Thoracic aorta (tissue), 2 donors: ENCODE results near the gene PCDH7. TPM values are rescaled to one million over a fixed set of nuclear protein-coding genes. Genes with fewer than 3 reads are reported as not detected.

Experiments used
- ATAC-seq: fragments of 150-250 bp; one replicate; pipeline ENCODE4 v1.8.0; 2017; ENCODE audit warnings: low read depth; ENCODE audit not compliant: insufficient number of reproducible peaks, low FRiP score
- DNase-seq: peaks from one replicate; pipeline ENCODE4 v3.0.0-alpha.2; 2020; ENCODE audit warnings: low spot score
- H3K27ac ChIP-seq, 2 donors: fragments of 200-600 bp; sonication (generic); 1 replicate in 1 of 2; 2 replicates in 1 of 2; pipeline ENCODE4 v1.5.1; 2016; ENCODE audit warnings: mild to moderate bottlenecking in 2 of 2, moderate library complexity in 2 of 2
- H3K27me3 ChIP-seq: fragments of 200-600 bp; sonication (generic); replicated peaks from 2 replicates; pipeline ENCODE4 v1.6.0; 2016; ENCODE audit warnings: mild to moderate bottlenecking; ENCODE audit not compliant: insufficient read depth
- H3K36me3 ChIP-seq: fragments of 200-600 bp; sonication (generic); one replicate; pipeline ENCODE4 v1.5.1; 2016
- H3K4me1 ChIP-seq, 2 donors: fragments of 200-600 bp; sonication (generic); 1 replicate in 1 of 2; 2 replicates in 1 of 2; pipeline versions ENCODE4 v1.5.1 to v1.6.0; 2016; ENCODE audit warnings: low read depth in 2 of 2, mild to moderate bottlenecking in 1 of 2; ENCODE audit not compliant: control insufficient read depth in 1 of 2
- H3K4me3 ChIP-seq: fragments of 200-600 bp; sonication (generic); 2 replicates; pipeline ENCODE4 v1.5.1; 2016; ENCODE audit warnings: mild to moderate bottlenecking
- H3K9me3 ChIP-seq: fragments of 200-600 bp; sonication (generic); 2 replicates; pipeline ENCODE4 v1.5.1; 2016
- total RNA-seq, 2 donors: library from RNA; depleted of rRNA; stranded (reverse); fragments of >200 nt; gene quantifications; one replicate each; pipeline versions ENCODE4 v1.1.0 to v1.2.3, GENCODE V29; 2016
- TF ChIP-seq, protein P1 (sequence below): fragments of 200-600 bp; sonication (generic); IDR thresholded peaks from one replicate; pipeline ENCODE4 v1.5.1; 2019; ENCODE audit warnings: antibody characterized with exemption

PCDH7 gene
- total RNA-seq, 2 donors from 2014 or later = 331 to 435 TPM

DNA sequence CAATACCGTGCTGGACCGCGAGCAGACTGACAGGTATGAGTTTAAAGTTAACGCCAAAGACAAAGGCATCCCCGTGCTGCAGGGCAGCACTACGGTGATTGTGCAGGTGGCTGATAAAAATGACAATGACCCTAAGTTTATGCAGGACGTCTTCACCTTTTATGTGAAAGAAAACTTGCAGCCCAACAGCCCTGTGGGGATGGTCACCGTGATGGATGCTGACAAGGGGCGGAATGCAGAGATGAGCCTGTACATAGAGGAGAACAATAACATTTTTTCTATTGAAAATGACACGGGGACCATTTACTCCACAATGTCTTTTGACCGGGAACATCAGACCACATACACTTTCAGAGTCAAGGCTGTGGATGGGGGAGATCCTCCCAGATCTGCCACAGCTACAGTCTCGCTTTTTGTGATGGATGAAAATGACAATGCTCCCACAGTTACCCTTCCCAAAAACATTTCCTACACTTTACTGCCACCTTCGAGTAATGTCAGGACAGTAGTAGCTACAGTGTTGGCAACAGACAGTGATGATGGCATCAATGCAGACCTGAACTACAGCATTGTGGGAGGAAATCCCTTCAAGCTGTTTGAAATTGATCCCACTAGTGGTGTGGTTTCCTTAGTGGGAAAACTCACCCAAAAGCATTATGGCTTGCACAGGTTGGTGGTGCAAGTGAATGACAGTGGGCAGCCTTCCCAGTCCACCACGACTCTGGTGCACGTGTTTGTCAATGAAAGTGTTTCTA lies 3.2 kb downstream of the PCDH7 start:
- Histone ChIP-seq H3K4me1 (peaks cover 0 to 2% of the 10 kb centered on the region in 2 donors), H3K9me3 (no peaks in the 10 kb centered on the region), H3K4me3 (peak overlapping the region; percentile 83), H3K27ac (peak overlapping the region; percentile 72 to 96), H3K36me3 (no peaks in the 10 kb centered on the region), H3K27me3 (no peaks in the 10 kb centered on the region)
- no peak for ATAC-seq
- DNase-seq = no peak
- TF ChIP-seq, protein P1, sequence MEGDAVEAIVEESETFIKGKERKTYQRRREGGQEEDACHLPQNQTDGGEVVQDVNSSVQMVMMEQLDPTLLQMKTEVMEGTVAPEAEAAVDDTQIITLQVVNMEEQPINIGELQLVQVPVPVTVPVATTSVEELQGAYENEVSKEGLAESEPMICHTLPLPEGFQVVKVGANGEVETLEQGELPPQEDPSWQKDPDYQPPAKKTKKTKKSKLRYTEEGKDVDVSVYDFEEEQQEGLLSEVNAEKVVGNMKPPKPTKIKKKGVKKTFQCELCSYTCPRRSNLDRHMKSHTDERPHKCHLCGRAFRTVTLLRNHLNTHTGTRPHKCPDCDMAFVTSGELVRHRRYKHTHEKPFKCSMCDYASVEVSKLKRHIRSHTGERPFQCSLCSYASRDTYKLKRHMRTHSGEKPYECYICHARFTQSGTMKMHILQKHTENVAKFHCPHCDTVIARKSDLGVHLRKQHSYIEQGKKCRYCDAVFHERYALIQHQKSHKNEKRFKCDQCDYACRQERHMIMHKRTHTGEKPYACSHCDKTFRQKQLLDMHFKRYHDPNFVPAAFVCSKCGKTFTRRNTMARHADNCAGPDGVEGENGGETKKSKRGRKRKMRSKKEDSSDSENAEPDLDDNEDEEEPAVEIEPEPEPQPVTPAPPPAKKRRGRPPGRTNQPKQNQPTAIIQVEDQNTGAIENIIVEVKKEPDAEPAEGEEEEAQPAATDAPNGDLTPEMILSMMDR = no peak

DNA sequence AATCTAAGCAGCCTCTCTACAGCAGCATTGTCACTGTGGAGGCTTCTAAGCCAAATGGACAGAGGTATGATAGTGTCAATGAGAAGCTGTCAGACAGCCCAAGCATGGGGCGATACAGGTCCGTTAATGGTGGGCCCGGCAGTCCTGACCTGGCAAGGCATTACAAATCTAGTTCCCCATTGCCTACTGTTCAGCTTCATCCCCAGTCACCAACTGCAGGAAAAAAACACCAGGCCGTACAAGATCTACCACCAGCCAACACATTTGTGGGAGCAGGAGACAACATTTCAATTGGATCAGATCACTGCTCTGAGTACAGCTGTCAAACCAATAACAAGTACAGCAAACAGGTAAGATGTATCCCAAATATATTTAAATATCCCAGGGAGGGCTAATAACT lies 4.1 kb downstream of the PCDH7 start:
- Histone ChIP-seq H3K27ac (peak overlapping the region; percentile 72 to 96), H3K4me1 (peaks cover 5 to 11% of the 10 kb centered on the region in 2 donors), H3K4me3 (peak overlapping the region; percentile 83), H3K36me3 (no peaks in the 10 kb centered on the region), H3K9me3 (no peaks in the 10 kb centered on the region), H3K27me3 (no peaks in the 10 kb centered on the region)
- TF ChIP-seq, protein P1 = no peak
- ATAC-seq (no peak), DNase-seq (no peak)

DNA sequence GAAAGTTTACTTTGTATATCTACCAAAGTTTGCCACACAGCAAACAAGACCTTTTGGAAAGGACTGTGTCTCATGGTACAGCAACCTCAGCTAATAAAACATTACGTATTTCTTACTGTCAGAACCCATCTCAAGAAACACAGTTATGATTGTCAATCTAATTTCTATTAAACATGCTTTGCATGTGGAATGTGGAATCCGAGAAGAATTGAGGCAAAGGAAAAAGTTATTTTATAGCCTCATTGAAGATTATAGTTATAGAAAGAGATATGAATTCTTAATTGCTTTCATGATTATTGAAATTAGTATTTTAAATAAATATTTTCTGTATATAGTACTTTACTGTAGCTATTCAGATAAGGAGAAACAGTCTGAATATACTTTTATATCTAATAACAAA lies 5.4 kb downstream of the PCDH7 start:
- Histone ChIP-seq H3K36me3 (no peaks in the 10 kb centered on the region), H3K4me3 (peak overlapping the region; percentile 83), H3K9me3 (no peaks in the 10 kb centered on the region), H3K27ac (peak overlapping the region in 1 of 2 donors; percentile 10), H3K4me1 (peaks cover 8 to 14% of the 10 kb centered on the region in 2 donors), H3K27me3 (no peaks in the 10 kb centered on the region)
- no peak for ATAC-seq
- TF ChIP-seq, protein P1 = no peak
- DNase-seq = no peak

DNA sequence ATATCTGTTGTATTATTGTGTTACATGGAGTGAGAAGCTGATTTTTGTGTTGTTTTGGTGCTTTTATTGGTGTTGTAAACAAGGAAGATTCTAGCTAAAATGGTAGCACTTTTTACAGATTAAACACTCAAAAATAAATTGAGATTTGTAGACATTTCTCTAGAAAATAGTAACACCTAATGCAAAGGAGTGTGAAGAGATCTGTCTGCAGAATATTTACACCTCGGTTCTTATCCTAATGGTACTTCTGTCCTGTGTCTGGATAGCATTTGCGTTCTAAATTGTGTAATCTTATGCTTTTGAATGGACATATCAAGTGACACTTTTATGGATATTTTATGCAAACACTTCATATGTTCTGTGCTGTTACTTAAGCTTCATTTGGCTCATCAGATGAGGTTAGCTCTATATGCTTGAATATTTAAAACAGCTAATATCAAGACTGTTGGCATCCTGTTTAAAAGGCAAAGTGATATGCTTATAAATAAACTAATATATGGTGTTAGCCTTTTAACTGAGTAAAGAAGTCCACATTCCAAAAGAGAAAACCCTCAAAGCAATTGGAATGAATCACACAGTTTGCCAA lies 6.0 kb downstream of the PCDH7 start:
- TF ChIP-seq, protein P1 = no peak
- H3K27me3 ChIP-seq = no peaks in the 10 kb centered on the region
- H3K4me3 ChIP-seq = peak overlapping the region; percentile 83
- ATAC-seq (no peak), DNase-seq (no peak)
- H3K4me1 ChIP-seq = peaks cover 8 to 14% of the 10 kb centered on the region in 2 donors
- no peaks in the 10 kb centered on the region for H3K36me3 ChIP-seq
- H3K27ac ChIP-seq = peak overlapping the region in 1 of 2 donors; percentile 8
- H3K9me3 ChIP-seq = no peaks in the 10 kb centered on the region

DNA sequence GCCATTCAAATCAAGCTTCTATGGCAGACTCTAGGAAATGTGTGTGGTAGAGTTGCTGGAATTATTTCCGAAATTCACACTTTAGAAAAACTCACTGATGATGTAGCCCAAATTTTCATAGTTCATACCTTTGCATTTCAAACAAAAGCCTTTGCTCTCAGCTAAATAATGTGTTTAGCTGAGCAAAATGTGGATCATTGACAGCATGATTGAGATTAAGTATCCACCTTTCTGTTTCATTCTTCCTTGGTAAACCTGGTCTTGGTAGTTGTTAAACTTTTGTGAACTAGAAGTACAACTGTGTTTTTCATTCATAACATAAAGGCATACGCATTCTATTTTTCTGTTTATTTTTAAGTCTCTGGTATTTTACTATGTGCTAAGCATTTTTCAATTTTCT lies 7.2 kb downstream of the PCDH7 start:
- peaks cover 14 to 17% of the 10 kb centered on the region in 2 donors for H3K4me1 ChIP-seq
- H3K9me3 ChIP-seq = no peaks in the 10 kb centered on the region
- TF ChIP-seq, protein P1 = no peak
- no peak for DNase-seq
- H3K4me3 ChIP-seq = peak overlapping the region; percentile 83
- no peak for ATAC-seq
- no peaks in the 10 kb centered on the region for H3K27me3 ChIP-seq
- peak overlapping the region in 1 of 2 donors; percentile 13 for H3K27ac ChIP-seq
- no peaks in the 10 kb centered on the region for H3K36me3 ChIP-seq
